GM18511 (cell line): ENCODE measurements around the gene LETM1.

Source experiments
- ATAC-seq: cut with Tn5 transposase; IDR thresholded peaks from one replicate; pipeline ENCODE4 v1.9.1; 2021; ENCODE audit warnings: mild to moderate bottlenecking, moderate library complexity; ENCODE audit not compliant: unreplicated experiment

LETM1 gene

DNA sequence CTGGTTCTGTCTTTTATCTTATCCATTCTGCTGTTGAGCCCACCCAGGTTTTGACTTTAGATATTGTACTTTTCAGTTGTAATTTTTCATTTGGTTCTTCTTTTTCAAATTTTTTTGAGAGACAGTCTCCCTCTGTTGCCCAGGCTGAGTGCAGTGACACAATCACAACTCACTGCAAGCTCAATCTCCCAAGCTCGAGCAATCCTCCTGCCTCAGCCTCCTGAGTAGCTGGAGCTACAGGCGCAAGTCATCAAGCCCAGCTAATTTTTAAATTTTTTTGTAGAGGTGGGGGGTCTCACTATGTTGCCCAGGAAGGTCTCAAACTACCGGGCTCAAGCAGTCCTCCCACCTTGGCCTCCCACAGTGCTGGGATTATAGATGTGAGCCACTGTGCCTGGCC lies 25.7 kb downstream of the LETM1 start:
- ATAC-seq = no peak

DNA sequence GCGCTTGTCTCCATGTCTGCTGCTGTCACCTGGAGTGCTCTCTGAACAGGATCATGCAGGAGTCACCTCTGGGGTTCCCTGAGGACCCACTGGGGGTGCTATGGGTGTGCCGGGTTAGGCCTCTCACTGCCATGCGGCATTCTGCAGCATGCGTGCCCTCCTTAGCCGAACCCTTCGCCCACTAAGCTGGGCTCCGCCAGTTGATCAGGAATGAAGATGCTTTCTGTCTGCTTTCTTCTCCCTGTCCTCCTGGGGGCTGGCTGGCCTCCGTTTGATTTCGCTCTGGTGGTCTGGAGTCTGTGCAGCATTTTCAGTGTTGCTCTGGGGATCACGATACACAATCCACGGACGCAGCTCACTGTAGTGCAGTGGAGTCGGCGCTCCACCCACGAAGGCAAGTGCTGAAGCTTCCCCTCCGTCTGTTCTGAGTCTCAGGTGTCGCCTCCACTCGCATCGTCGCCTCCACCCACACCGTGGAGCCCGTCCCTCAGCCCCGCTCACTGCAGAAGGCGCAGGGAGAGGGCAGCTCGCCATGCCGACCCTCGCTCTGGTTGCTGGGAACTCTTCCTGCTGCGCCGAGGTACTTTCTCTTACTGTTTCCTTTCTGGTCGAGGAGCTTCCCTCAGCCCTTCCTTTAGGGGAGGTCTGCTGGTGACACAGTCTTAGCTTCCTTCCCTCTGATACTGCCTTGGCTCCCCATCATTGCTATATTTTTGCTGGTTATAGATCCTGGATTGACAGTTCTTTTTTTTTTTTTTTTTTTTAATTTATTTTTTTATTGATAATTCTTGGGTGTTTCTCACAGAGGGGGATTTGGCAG lies 29.2 kb downstream of the LETM1 start:
- no peak for ATAC-seq

DNA sequence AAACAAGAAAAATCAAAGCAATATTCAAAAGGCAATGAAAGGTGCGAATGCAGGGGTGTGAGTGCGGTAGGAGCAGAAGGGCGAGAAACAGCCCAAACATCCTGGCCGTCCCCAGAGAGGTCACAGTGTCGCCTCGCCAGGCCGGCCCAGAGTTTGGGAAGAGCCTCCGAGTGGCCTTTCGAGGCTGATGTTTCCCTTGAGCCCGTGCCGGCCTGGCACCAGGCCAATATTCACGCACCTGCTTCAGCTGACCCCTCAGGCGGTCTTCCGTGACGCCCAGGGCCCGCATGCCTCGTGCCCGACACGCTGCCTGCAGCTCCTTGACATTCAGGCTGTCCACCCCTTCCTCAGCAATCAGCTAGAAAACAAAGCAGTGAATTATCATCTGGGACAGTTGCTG lies 30.6 kb downstream of the LETM1 start:
- ATAC-seq = no peak

DNA sequence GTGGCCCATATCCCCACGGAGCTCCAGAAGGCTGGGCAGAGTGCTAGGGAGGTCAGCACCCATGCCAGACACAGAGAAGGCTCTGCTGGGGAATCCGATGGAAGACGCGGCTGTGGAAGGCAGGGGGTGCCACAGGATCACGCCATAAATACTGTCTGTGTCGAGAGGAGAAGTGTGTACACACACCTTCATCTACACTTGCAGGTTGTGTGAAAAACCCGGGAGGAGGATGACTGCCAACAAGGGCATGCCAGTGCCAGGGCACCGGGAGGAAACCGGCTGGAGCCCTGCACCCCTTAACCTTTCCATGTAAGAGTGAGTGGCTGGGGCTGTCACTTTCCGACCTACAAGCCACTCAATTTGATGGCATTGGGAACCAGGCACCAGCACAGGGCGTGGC lies 31.2 kb downstream of the LETM1 start:
- ATAC-seq = no peak

DNA sequence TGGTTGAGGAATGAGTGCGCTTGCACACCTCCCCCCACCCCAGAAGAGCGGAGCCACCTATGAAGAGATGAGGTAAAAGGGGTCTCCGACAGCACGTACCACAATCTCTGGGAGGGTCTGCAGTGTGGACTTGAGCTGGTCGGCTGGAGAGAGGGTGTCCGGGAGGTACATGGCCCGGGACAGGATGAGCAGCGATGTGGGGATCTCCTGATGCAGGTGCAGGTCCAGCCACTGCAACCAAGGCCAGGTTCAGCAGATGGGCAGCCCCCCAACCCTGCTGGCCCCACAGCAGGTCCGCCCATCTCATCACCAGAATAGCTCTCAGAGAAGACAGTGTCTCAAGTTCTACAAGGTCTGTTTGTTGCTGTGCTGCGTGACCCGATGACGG lies 32.4 kb downstream of the LETM1 start:
- no peak for ATAC-seq

DNA sequence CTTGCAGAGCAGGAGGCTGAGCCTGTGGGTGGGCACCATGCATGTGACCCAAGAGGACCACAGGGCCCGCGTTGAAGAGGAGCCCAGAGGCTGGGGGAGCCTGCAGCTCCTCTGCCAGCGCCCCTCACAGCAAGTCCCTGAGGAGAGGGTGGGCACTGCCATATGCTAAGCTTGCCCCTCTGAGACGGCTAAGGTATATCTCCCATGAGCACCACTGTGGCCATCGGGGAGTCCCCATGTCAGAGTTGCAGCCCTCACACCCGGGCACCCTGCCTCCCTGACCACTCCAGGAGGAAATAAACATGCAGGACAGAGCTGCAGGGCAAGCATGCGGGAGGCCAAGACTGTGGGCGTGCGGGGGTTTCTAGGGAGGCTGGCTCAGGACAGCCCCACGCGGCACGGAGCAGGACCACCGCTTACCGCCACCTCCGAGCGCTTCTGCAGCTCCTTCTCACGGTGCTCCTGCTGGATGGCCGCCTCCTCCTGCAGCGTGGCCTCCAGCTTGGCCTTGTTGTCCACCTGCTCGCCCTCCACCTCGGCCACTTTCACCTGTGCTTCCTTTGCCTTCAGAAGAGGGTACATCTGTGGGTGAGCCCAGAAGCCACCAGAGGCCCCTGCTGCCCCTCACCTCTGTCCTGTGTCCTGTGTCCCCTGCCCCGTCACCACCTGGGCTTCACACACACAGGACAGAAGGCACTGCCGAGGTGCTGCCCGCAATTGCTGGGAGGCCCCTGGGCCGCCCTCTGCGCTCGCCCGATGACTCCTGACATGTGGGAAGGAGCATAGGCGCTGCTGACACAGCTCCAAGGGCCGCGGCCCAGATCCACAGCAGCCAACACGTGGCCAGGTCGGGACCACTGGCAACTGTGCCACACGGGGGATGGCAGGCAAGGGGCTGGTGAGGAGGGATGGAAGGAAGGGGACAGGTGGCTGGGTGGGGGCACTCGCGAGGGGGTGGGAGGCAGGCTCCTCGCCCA lies 33.1 kb downstream of the LETM1 start:
- no peak for ATAC-seq

DNA sequence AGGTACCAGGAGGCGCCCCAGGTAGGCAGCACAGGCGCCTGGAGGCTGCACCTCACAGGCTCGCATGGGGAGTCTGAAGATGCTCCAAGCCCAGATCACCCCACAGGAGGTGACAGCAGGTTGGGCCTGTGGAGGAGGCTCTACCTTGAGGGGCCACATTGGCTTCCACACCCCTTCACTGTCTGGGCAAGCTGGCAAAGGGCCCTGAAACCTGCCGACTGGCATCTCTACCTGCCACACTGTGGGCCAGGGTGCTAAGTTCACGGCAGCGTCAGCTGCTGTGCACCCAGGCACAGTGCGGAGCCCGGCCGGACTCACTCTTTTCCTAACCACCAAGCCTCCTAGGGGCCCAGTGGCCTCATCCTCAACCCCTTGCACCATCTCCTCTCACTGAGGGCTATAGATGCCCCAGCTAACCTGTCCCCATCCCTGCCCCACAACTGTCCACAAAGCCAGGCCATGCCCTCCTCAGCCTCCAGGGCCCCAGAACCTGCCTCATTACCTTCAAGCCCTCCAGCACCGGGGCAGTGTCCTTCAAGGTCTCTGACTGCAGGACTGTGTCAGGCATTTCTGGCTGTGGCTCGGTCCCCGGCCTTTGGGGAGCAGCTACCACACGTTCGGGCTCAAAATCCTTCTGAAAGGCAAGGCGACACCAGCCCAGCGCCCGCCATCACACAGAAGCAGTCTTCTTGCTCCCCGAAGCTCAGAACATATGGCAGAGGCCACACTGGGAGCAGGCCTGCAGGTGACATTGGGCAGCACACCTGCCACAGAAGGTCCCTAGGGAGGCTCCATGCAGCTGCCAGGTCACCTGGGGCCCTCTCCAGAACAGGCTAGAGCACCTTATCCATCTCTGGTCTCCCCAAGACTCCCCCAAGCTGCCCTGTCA lies 34.0 kb downstream of the LETM1 start:
- ATAC-seq = no peak

DNA sequence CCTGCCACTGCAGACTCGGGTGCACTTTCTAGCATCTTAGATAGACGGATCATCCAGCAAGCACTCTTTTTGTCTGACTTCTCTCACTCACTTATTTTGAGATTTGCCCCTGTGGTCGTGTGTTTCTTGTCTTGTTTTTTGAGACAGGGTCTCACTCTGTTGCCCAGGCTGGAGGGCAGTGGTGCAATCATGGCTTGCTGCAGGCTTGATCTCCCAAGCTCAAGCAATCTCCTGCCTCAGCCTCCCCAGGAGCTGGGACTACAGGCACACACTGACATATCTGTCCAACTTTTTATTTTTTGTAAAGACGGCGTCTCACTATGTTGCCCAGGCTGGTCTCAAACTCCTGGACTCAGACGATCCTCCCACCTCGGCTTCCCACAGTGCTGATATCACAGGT lies 36.1 kb downstream of the LETM1 start:
- ATAC-seq = no peak

DNA sequence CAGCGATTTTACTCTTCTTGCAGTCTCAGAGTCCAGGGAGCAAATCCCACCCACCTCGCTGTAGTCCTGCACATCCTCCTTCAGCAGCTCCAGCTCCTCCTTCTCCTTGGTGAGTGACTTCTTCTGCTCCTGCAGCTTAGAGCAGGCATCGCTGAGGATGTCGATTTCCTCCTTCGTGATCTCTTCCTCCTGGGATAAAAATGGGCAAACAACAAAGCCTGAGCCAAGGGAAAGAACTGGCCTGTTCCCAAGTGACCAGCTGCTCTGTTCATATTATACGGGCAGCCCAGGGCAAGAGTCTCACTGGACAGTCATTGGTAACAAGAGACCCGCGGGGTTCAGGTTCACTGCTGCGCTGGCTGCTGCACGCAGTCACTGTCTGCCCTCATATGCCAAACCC lies 36.7 kb downstream of the LETM1 start:
- no peak for ATAC-seq

DNA sequence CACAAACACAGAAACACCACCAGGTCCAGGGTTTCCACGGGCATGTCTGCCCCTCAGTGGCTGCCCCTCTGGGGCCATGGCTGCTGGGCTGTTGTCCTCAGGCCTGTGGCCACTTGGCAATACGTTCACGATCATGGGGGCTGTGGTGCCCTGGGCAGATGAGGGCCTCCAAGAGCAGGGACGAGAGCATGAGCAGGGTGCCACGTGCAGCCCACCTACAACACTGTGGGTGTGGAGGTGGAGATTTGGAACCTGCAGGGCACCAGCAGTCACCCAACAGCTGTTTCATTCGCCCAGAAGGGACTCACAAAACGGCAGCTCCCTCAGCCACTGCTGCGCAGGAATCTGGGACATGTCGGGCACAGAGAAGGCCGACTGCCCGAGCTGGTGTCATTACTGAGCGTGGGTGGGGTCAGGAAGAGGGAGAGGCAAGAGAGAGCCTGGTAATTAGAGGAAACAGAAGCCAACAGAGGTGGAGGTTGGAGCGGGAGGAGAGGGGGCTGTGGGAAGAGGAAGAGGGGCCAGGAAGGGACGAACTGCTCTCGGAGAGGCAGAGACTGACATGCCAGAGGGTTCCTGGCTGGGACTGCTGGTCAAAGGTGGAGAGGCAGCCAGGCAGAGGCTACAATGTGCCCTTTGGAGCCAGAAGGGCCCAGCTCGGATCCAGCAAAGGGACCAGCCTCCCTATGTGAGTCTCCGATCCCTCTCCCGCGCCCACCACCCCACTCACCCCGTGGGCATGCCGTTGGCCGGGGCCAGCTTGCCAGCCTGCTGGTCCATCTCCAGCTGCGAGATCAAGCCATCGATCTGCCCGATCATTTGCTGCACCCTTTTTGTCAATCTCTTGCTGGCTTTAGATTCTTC lies 39.7 kb downstream of the LETM1 start:
- no peak for ATAC-seq

DNA sequence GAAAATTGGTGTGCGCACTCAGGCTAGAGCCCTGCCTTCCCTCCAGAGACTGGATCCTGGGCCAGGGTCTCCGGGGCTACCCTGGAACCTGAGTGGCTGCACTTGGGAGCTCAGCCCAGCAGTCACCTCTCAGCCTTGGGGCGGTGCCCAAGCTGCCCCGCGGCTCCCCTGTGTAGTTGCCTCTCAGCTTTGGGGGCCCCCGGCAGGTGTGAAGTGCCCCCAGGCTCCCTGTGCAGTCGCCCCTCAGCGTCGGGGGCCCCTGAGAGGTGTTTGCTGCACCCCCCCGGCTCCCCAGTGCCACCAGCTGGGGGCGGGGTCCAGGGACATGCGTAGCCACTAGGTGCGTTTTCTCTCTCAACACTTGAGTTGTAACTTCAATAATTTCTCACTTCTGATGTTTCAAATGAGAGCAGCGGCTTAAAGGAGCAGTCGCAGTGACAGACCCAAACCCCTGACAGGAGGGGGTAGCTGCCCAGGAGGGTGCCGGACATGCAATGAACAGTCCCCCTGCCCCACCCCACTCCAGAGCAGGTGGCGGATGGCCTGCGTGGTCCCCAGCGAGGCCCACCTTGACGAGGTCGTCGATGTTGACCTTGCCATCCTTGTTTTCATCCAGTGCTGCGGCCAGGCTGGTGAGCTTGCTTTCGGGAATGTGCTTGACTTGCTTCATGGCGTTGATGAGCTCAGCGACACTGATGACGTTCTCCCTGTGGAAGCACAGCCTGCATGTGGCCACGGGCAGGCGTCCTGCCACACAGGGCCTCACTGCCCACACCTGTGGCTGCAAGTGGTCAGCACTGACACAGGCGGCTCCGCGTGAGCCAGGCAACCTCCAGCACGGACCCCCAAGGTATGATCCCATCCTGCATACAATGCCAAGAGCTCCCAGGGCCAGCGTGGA lies 40.6 kb downstream of the LETM1 start:
- ATAC-seq = no peak

DNA sequence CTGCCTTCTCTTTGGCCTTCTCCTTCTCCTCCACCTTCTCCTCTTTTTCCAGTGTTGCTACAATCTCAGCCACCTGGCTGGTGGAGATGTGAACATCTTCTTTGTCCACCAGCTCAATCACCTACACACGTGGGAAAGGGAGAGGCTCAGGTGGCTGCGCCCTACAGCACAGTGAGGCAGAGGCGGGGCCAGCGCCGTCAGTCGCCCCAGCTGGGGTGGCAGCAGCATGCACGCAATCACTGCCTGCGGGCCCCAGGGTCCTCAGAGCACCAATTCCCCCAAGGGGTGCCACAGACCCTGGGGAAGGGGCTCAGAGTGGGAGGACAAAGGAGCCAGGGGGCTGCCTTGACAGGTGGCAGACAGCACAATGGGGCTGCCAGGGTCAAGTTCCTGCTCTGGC lies 41.5 kb downstream of the LETM1 start:
- ATAC-seq = no peak

DNA sequence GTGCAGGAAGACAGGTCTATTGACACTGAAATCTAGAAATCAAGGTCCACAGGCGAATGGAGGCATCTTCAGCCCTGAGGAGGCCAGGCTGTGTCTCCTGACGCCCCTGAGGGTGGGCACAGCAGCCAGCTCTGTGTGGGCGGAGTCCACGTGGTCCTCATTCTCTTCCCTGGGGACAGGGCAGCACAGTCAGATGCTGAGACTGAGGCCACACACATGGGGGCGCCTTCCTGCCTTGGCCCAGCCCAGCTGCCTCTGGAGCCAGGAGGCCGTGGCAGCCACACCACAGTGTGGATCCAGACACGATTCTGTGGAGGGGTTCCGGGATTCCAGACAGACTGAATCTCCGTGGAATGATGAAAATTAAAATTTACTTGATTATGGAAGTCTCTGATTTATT lies 42.0 kb downstream of the LETM1 start:
- ATAC-seq = no peak

DNA sequence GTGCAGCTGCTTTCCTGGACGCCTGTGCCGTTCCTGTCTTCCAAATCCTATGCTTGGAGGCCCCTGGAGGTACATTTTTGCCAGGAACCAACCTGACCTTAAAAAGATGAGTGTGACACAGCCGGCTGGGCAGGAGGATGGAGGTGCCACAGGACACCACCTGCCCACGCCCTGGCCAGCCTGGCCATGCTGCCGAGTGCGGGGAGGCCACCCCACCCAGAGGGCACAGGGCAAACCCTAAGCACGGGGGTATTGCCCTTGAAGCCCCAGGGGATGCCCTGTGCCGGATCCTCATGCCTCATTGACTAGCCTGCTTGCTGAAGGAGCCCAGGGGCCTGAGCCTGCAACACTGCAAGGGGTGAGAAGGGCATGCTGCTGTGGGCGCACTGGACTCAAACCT lies 42.7 kb downstream of the LETM1 start:
- no peak for ATAC-seq

DNA sequence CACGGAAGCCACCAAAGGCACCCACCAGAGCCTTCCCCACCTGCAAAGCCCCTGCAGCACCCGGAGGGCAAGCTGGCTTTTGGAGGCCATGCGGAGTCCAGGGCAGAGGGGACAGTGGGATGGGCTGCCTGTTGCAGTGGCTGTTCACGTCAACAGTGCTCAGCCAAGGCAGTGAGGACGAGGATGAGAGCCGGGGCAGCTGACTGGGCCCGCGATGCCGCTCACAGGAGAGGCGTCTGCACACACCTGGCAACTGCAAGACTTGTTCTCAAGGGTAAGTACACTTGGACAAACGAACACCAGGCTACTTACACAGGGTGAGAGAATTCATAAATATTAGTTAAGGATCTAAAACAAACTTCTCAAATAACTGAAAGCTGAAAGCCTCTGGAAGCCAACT lies 43.2 kb downstream of the LETM1 start:
- no peak for ATAC-seq

DNA sequence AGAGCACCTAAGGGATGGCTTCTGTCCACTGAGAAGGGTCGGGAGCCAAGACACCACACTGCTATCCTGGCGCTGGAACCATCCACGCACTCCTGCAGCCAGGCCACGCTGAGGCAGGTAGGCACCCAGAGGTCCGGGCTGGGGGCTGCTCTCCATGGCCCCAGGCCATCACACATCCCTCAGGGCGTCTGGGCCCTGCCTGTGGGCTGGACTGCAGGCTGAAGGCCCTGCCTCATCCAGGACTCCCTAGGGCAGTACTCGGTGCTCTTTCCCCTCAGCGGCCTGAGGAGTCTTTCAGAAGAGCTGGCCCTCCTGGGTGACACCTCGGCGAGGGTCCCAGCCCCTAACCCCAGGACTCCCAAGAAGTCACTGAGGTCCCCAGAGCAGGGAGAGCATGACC lies 45.2 kb downstream of the LETM1 start:
- ATAC-seq = no peak

DNA sequence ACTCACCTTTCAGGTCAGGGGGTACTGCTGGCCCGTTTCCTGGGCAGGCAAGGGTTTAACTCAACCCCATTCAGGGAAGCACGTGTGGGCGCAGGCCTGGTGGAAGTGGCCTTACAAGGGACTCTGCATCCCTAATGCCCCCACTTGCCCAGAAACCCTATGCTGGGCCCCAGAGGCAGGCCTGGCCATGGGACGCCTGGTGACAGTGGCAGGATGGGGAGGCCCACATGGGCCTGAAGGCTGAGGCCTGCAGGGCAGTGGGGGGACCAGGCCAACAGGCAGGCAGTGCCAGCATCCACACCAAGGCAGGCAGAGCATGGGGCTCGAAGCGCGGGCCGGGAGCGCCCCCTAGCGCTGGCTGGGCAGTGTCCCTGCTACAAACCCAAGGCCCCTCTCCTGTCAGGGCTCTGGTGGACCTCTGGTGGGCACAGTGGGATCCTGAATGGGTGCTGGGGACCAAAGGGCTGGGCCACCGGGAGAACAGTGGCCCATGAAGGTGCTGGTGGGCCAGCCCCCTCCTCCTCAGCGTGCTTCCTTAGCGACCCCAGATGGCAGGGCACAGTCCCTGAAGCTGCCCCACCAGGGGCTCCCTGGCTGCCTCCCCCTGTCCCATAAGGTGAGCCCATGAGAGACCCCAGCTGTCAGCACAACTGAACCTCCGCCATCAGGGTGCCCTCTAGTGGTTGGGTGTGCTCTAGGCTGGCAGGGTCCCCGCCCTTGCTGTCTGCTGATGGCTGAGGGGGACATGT lies 46.0 kb downstream of the LETM1 start:
- ATAC-seq = no peak
